Measurements from ENCODE around the gene TMEM273.

Gene TMEM273

GRCh38 chr10:49222170-49222569 is 34.0 kb upstream of the TMEM273 start:
- Histone ChIP-seq H3K9ac (ENCODE audit: low read depth in 1 of 2, low read length in 2 of 2) (no peak overlapping the region), H3K27me3 (ENCODE audit: control insufficient read depth in 2 of 2, insufficient read depth in 2 of 2, low read length in 2 of 2) (no peaks in the 10 kb centered on the region), H3K36me3 (ENCODE audit: control insufficient read depth in 2 of 2, insufficient read depth in 2 of 2, low read length in 2 of 2) (no peaks in the 10 kb centered on the region)

GRCh38 chr10:49220679-49221078 is 32.5 kb upstream of the TMEM273 start:
- no peaks in the 10 kb centered on the region for H3K36me3 ChIP-seq (ENCODE audit: control insufficient read depth in 2 of 2, insufficient read depth in 2 of 2, low read length in 2 of 2)
- no peak overlapping the region for H3K9ac ChIP-seq (ENCODE audit: low read depth in 1 of 2, low read length in 2 of 2)
- no peaks in the 10 kb centered on the region for H3K27me3 ChIP-seq (ENCODE audit: control insufficient read depth in 2 of 2, insufficient read depth in 2 of 2, low read length in 2 of 2)
- no peaks in the 10 kb centered on the region for H3K4me1 ChIP-seq (ENCODE audit: control insufficient read depth in 2 of 2, insufficient read depth in 2 of 2, low read length in 2 of 2)
- no peaks in the 10 kb centered on the region for H3K9me3 ChIP-seq (ENCODE audit: control insufficient read depth in 2 of 2, low read length in 2 of 2)
- no peak overlapping the region for H3K27ac ChIP-seq (ENCODE audit: low read depth in 2 of 2, low read length in 2 of 2)
- no peak overlapping the region for H3K4me3 ChIP-seq (ENCODE audit: low read length in 2 of 2)

More at GRCh38 chr10:49222170-49222569, 34.0 kb upstream of the TMEM273 start:
- H3K27ac ChIP-seq (ENCODE audit: low read depth in 2 of 2, low read length in 2 of 2) = no peak overlapping the region
- no peaks in the 10 kb centered on the region for H3K4me1 ChIP-seq (ENCODE audit: control insufficient read depth in 2 of 2, insufficient read depth in 2 of 2, low read length in 2 of 2)
- H3K4me3 ChIP-seq (ENCODE audit: low read length in 2 of 2) = no peak overlapping the region
- H3K9me3 ChIP-seq (ENCODE audit: control insufficient read depth in 2 of 2, low read length in 2 of 2) = no peaks in the 10 kb centered on the region

- H3K4me3 ChIP-seq (ENCODE audit: low read length in 2 of 2) = no peak overlapping the region
- no peak overlapping the region for H3K9ac ChIP-seq (ENCODE audit: low read depth in 1 of 2, low read length in 2 of 2)
- H3K27ac ChIP-seq (ENCODE audit: low read depth in 2 of 2, low read length in 2 of 2) = no peak overlapping the region
- H3K9me3 ChIP-seq (ENCODE audit: control insufficient read depth in 2 of 2, low read length in 2 of 2) = no peaks in the 10 kb centered on the region
- H3K4me1 ChIP-seq (ENCODE audit: control insufficient read depth in 2 of 2, insufficient read depth in 2 of 2, low read length in 2 of 2) = no peaks in the 10 kb centered on the region
- H3K36me3 ChIP-seq (ENCODE audit: control insufficient read depth in 2 of 2, insufficient read depth in 2 of 2, low read length in 2 of 2) = no peaks in the 10 kb centered on the region
- no peaks in the 10 kb centered on the region for H3K27me3 ChIP-seq (ENCODE audit: control insufficient read depth in 2 of 2, insufficient read depth in 2 of 2, low read length in 2 of 2)
These were observed 31.8 kb upstream of the TMEM273 start for GRCh38 chr10:49220031-49220430.

- H3K9me3 ChIP-seq (ENCODE audit: control insufficient read depth in 2 of 2, low read length in 2 of 2) = no peaks in the 10 kb centered on the region
- no peak overlapping the region for H3K9ac ChIP-seq (ENCODE audit: low read depth in 1 of 2, low read length in 2 of 2)
- no peak overlapping the region for H3K27ac ChIP-seq (ENCODE audit: low read depth in 2 of 2, low read length in 2 of 2)
- H3K36me3 ChIP-seq (ENCODE audit: control insufficient read depth in 2 of 2, insufficient read depth in 2 of 2, low read length in 2 of 2) = no peaks in the 10 kb centered on the region
- H3K4me3 ChIP-seq (ENCODE audit: low read length in 2 of 2) = no peak overlapping the region
- H3K4me1 ChIP-seq (ENCODE audit: control insufficient read depth in 2 of 2, insufficient read depth in 2 of 2, low read length in 2 of 2) = no peaks in the 10 kb centered on the region
- no peaks in the 10 kb centered on the region for H3K27me3 ChIP-seq (ENCODE audit: control insufficient read depth in 2 of 2, insufficient read depth in 2 of 2, low read length in 2 of 2)
These were observed 31.1 kb upstream of the TMEM273 start for GRCh38 chr10:49219248-49219647.

DNA sequence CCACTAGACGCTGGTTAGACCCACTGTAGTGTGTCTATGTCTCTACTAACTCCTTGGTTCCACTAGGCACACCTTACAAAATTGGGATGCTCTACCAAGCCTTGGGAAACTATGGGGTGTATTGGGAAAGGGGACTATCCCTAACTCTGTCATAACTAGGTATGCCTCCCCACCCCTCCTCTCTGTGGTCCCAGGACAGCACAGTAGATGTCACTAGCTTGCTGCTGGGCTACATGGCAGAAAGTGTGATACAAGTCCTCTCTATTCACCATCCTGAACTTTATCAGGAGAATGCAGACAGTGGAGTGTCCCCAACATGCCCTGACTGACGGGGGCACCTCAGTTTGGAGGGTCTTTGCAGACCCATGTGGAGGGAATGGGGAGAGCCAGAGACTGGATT is 30.3 kb upstream of the TMEM273 start:
- Histone ChIP-seq H3K27me3 (ENCODE audit: control insufficient read depth in 2 of 2, insufficient read depth in 2 of 2, low read length in 2 of 2) (no peaks in the 10 kb centered on the region), H3K9me3 (ENCODE audit: control insufficient read depth in 2 of 2, low read length in 2 of 2) (no peaks in the 10 kb centered on the region), H3K27ac (ENCODE audit: low read depth in 2 of 2, low read length in 2 of 2) (no peak overlapping the region), H3K36me3 (ENCODE audit: control insufficient read depth in 2 of 2, insufficient read depth in 2 of 2, low read length in 2 of 2) (no peaks in the 10 kb centered on the region), H3K4me3 (ENCODE audit: low read length in 2 of 2) (no peak overlapping the region), H3K9ac (ENCODE audit: low read depth in 1 of 2, low read length in 2 of 2) (no peak overlapping the region), H3K4me1 (ENCODE audit: control insufficient read depth in 2 of 2, insufficient read depth in 2 of 2, low read length in 2 of 2) (no peaks in the 10 kb centered on the region)

DNA sequence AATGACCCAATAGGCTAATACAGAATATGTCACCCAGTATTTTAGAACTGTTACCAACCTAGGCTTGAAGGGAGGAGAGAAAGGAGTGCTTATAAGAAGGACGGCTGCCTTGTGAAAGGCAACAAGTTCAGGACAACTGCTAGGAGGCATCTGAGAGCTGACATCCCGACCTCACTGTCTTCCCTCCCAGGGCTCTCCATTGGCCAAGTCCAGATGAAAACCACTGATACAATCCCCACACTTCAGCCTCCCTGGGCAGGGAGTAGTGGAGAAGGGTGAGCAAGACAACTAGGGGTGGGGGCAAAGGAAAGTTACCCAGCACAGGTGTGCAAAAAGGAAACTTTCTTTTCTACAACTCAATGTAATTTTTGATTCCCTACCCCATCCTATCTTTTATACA is 29.5 kb upstream of the TMEM273 start:
- no peaks in the 10 kb centered on the region for H3K27me3 ChIP-seq (ENCODE audit: control insufficient read depth in 2 of 2, insufficient read depth in 2 of 2, low read length in 2 of 2)
- no peaks in the 10 kb centered on the region for H3K36me3 ChIP-seq (ENCODE audit: control insufficient read depth in 2 of 2, insufficient read depth in 2 of 2, low read length in 2 of 2)
- no peaks in the 10 kb centered on the region for H3K9me3 ChIP-seq (ENCODE audit: control insufficient read depth in 2 of 2, low read length in 2 of 2)
- no peak overlapping the region for H3K9ac ChIP-seq (ENCODE audit: low read depth in 1 of 2, low read length in 2 of 2)
- no peak overlapping the region for H3K27ac ChIP-seq (ENCODE audit: low read depth in 2 of 2, low read length in 2 of 2)
- H3K4me3 ChIP-seq (ENCODE audit: low read length in 2 of 2) = no peak overlapping the region
- no peaks in the 10 kb centered on the region for H3K4me1 ChIP-seq (ENCODE audit: control insufficient read depth in 2 of 2, insufficient read depth in 2 of 2, low read length in 2 of 2)

DNA sequence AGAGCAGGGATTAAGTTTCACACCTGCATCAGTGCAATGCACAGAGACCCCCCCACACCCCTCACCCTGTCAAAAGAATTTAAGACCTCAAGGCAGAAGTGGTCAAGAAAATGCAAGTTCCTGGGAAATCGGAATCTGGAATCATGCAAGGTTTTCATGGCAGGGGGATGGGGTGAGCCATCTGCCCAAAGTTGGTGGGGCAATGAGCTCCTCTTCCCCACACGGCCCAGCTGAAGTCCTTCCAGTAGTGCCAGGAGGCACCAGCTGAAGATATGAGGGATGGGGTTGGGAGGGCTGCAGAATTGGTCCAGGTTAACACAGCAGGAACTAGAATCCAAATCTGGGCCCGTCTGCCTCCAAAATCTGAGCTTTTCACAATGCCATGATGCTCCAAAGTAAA is 25.0 kb upstream of the TMEM273 start:
- Histone ChIP-seq H3K36me3 (ENCODE audit: control insufficient read depth in 2 of 2, insufficient read depth in 2 of 2, low read length in 2 of 2) (no peaks in the 10 kb centered on the region), H3K4me3 (ENCODE audit: low read length in 2 of 2) (no peak overlapping the region), H3K4me1 (ENCODE audit: control insufficient read depth in 2 of 2, insufficient read depth in 2 of 2, low read length in 2 of 2) (no peaks in the 10 kb centered on the region), H3K9ac (ENCODE audit: low read depth in 1 of 2, low read length in 2 of 2) (no peak overlapping the region), H3K27ac (ENCODE audit: low read depth in 2 of 2, low read length in 2 of 2) (no peak overlapping the region), H3K9me3 (ENCODE audit: control insufficient read depth in 2 of 2, low read length in 2 of 2) (no peaks in the 10 kb centered on the region), H3K27me3 (ENCODE audit: control insufficient read depth in 2 of 2, insufficient read depth in 2 of 2, low read length in 2 of 2) (no peaks in the 10 kb centered on the region)

DNA sequence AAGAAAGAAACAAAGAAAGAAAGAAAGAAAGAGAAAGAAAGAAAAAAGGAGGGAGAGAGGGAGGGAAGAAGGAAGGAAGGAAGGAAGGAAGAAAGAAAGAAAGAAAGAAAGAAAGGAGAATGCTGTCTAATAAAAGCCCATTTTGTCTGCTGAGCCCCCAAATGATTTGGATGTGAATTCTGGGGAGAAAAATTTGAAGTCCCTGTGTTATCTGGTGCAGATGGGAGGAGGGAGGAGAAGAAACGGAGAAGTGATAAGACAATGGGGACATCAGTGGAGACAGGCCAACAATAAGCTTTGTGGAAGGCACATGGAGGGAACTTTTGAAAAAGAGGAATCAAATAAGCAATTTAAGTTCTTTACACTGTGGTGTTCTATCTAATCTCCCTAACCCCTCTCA is 24.6 kb upstream of the TMEM273 start:
- no peaks in the 10 kb centered on the region for H3K4me1 ChIP-seq (ENCODE audit: control insufficient read depth in 2 of 2, insufficient read depth in 2 of 2, low read length in 2 of 2)
- no peaks in the 10 kb centered on the region for H3K9me3 ChIP-seq (ENCODE audit: control insufficient read depth in 2 of 2, low read length in 2 of 2)
- no peaks in the 10 kb centered on the region for H3K36me3 ChIP-seq (ENCODE audit: control insufficient read depth in 2 of 2, insufficient read depth in 2 of 2, low read length in 2 of 2)
- no peaks in the 10 kb centered on the region for H3K27me3 ChIP-seq (ENCODE audit: control insufficient read depth in 2 of 2, insufficient read depth in 2 of 2, low read length in 2 of 2)
- no peak overlapping the region for H3K4me3 ChIP-seq (ENCODE audit: low read length in 2 of 2)
- no peak overlapping the region for H3K9ac ChIP-seq (ENCODE audit: low read depth in 1 of 2, low read length in 2 of 2)
- H3K27ac ChIP-seq (ENCODE audit: low read depth in 2 of 2, low read length in 2 of 2) = no peak overlapping the region

DNA sequence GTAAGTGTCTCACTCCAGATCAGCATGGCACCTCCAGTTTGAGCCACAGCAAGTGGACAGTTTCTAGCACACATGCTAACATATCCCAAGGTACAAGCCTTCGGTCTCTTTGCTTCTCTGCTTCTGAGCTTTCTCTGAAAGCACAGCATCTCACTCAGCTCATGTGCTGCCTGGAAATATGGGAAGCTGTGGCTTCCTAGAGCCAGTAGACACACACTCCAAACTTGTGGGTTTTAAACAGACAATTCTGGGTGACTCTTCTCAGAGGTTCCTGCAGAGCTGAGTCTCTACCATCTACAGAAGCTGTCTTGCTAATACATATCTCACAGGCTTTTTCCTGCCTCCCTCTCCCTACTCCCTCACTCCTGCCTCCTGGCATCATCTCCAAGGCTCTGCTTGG is 23.9 kb upstream of the TMEM273 start:
- no peaks in the 10 kb centered on the region for H3K4me1 ChIP-seq (ENCODE audit: control insufficient read depth in 2 of 2, insufficient read depth in 2 of 2, low read length in 2 of 2)
- no peaks in the 10 kb centered on the region for H3K36me3 ChIP-seq (ENCODE audit: control insufficient read depth in 2 of 2, insufficient read depth in 2 of 2, low read length in 2 of 2)
- H3K9me3 ChIP-seq (ENCODE audit: control insufficient read depth in 2 of 2, low read length in 2 of 2) = no peaks in the 10 kb centered on the region
- H3K4me3 ChIP-seq (ENCODE audit: low read length in 2 of 2) = no peak overlapping the region
- H3K9ac ChIP-seq (ENCODE audit: low read depth in 1 of 2, low read length in 2 of 2) = no peak overlapping the region
- H3K27ac ChIP-seq (ENCODE audit: low read depth in 2 of 2, low read length in 2 of 2) = no peak overlapping the region
- no peaks in the 10 kb centered on the region for H3K27me3 ChIP-seq (ENCODE audit: control insufficient read depth in 2 of 2, insufficient read depth in 2 of 2, low read length in 2 of 2)

DNA sequence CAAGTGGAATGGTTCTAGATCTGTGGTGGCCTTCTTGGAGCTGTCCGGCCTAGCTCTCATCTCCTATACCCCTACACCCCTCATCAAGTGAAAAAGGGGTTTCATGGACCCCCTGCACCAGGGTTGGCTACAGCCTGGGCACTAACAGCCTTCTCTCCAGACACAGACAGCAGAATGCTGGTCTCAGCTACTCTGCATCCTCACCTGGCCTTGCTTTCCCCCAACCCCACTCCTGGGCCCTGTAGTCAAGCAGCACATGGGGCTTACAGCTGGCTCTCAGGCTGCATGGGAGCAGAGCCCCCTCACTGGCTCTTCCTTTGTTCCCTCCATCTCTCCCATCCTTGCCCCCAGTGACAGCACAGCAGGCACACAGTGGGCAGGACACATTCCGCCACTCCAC is 20.8 kb upstream of the TMEM273 start:
- Histone ChIP-seq H3K4me1 (ENCODE audit: control insufficient read depth in 2 of 2, insufficient read depth in 2 of 2, low read length in 2 of 2) (no peaks in the 10 kb centered on the region), H3K4me3 (ENCODE audit: low read length in 2 of 2) (no peak overlapping the region), H3K36me3 (ENCODE audit: control insufficient read depth in 2 of 2, insufficient read depth in 2 of 2, low read length in 2 of 2) (no peaks in the 10 kb centered on the region), H3K27me3 (ENCODE audit: control insufficient read depth in 2 of 2, insufficient read depth in 2 of 2, low read length in 2 of 2) (no peaks in the 10 kb centered on the region), H3K9ac (ENCODE audit: low read depth in 1 of 2, low read length in 2 of 2) (no peak overlapping the region), H3K9me3 (ENCODE audit: control insufficient read depth in 2 of 2, low read length in 2 of 2) (no peaks in the 10 kb centered on the region), H3K27ac (ENCODE audit: low read depth in 2 of 2, low read length in 2 of 2) (no peak overlapping the region)

DNA sequence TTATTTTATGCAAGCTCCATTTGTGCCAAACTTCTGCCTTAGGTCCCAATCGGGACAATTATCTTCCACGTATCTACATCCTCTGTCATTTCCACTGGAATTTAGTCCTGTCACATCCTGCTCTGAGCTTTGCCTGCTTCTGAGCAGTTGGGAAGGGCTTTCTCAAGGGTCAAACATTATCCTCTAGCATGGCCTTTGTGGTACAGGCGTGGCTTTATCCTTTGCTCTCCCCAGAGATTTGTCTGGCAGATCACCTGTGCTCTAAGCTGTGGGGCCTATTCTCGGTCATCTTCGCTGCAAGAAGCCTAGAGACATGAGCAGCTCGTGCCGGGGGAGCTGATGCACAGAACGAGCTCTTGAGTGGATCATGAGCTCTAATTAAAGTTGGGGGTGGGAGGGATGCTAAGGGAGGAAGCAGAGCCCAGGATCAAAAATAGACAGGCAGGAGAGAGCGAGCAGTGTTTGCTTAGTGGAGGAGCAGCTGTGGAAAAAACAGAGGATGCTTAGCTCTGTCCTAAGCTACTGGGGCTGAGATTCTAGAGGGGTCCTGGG is 19.8 kb upstream of the TMEM273 start:
- Histone ChIP-seq H3K27ac (ENCODE audit: low read depth in 2 of 2, low read length in 2 of 2) (no peak overlapping the region), H3K4me1 (ENCODE audit: control insufficient read depth in 2 of 2, insufficient read depth in 2 of 2, low read length in 2 of 2) (no peaks in the 10 kb centered on the region), H3K9me3 (ENCODE audit: control insufficient read depth in 2 of 2, low read length in 2 of 2) (no peaks in the 10 kb centered on the region), H3K9ac (ENCODE audit: low read depth in 1 of 2, low read length in 2 of 2) (no peak overlapping the region), H3K4me3 (ENCODE audit: low read length in 2 of 2) (no peak overlapping the region), H3K36me3 (ENCODE audit: control insufficient read depth in 2 of 2, insufficient read depth in 2 of 2, low read length in 2 of 2) (no peaks in the 10 kb centered on the region), H3K27me3 (ENCODE audit: control insufficient read depth in 2 of 2, insufficient read depth in 2 of 2, low read length in 2 of 2) (no peaks in the 10 kb centered on the region)
